Measurements from ENCODE around the gene PRPH. TPM values are rescaled to one million over a fixed set of nuclear protein-coding genes. Genes with fewer than 3 reads are reported as not detected.

The PRPH gene
- total RNA-seq, 2 donors from 2014 or later: 0.75 TPM; not detected in 1

GRCh38 chr12:49336645-49337584 lies 42.0 kb downstream of the PRPH start, which contains the start of gene C1QL4:
Gene C1QL4, minus strand, starts transcription at chr12:49337188. Its CDS starts 711 bp downstream, at chr12:49336477.
- Histone ChIP-seq H3K36me3 (no peaks in the 10 kb centered on the region), H3K9me3 (no peaks in the 10 kb centered on the region), H3K4me3 (peak within 1 kb of the TSS; percentile 7 to 40), H3K4me1 (peaks cover 0 to 21% of the 10 kb centered on the region in 2 donors), H3K27ac (no peak within 1 kb of the TSS), H3K27me3 (peaks cover 21 to 25% of the 10 kb centered on the region in 2 donors)
- TF ChIP-seq, protein P1, sequence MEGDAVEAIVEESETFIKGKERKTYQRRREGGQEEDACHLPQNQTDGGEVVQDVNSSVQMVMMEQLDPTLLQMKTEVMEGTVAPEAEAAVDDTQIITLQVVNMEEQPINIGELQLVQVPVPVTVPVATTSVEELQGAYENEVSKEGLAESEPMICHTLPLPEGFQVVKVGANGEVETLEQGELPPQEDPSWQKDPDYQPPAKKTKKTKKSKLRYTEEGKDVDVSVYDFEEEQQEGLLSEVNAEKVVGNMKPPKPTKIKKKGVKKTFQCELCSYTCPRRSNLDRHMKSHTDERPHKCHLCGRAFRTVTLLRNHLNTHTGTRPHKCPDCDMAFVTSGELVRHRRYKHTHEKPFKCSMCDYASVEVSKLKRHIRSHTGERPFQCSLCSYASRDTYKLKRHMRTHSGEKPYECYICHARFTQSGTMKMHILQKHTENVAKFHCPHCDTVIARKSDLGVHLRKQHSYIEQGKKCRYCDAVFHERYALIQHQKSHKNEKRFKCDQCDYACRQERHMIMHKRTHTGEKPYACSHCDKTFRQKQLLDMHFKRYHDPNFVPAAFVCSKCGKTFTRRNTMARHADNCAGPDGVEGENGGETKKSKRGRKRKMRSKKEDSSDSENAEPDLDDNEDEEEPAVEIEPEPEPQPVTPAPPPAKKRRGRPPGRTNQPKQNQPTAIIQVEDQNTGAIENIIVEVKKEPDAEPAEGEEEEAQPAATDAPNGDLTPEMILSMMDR (IDR thresholded peaks at IDR 0.05): peak; percentile 99
- peak; percentile 75 for DNase-seq (ENCODE audit: low spot score)

DNA sequence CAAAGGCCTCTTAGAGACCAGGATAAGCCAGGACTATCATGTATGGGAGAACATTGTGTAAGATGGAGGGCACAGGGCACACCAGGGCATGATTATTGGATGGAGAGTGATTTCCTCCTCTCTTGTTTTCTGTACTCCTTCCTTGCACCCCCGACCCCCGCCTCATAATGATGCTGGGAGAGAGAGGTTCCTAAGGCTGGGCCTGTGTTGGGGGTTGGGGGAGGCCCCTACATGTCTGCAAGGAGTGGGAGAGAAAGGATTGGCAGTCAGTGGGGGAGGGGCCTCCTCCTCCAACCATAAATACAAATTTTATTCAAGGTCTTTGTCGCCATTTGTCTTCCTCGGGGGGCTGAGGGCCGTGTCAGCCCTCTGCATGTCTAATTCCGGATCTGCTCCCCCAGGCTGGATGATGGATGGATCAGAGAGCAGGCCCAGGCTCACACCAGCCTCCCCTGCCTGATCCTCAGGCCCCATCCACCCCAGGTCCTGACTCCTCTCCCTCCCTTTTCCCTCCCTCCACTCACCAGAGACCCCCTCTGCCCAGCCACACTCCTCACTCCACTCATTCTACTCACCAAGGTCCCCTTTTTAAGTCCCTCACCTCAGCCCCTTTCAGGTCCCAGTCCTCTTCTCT lies 44.0 kb downstream of the PRPH start:
- no peaks in the 10 kb centered on the region for H3K36me3 ChIP-seq
- peaks cover 0 to 31% of the 10 kb centered on the region in 2 donors for H3K4me1 ChIP-seq
- DNase-seq (ENCODE audit: low spot score): no peak
- no peaks in the 10 kb centered on the region for H3K9me3 ChIP-seq
- no peak overlapping the region for H3K27ac ChIP-seq
- no peak overlapping the region for H3K4me3 ChIP-seq
- H3K27me3 ChIP-seq: peaks cover 12 to 30% of the 10 kb centered on the region in 2 donors
- TF ChIP-seq, protein P1 (IDR thresholded peaks at IDR 0.05): no peak

DNA sequence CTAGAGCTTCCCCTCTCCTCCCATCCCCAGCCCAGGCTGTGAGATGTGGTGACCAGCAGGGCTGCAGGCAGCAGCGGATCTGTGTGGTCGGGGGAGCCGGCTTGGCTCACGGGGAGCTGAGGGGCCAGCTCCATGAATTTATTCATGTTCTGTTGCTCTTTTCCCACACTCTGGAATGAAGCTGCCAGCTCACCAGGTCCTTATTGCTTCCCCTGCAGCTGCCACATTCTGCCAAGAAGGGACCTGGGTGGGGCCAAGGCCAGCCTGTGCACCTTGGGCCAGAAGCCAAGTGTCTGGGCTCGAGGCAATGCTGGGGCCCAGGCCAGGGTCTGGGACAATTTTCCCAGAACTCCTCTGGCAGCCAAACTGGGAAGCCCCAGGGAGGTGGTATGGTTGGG lies 44.5 kb downstream of the PRPH start:
- Histone ChIP-seq H3K9me3 (no peaks in the 10 kb centered on the region), H3K27me3 (peaks cover 10 to 30% of the 10 kb centered on the region in 2 donors), H3K4me3 (no peak overlapping the region), H3K4me1 (peaks cover 0 to 31% of the 10 kb centered on the region in 2 donors), H3K36me3 (no peaks in the 10 kb centered on the region), H3K27ac (no peak overlapping the region)
- TF ChIP-seq, protein P1 (IDR thresholded peaks at IDR 0.05): no peak
- no peak for DNase-seq (ENCODE audit: low spot score)

DNA sequence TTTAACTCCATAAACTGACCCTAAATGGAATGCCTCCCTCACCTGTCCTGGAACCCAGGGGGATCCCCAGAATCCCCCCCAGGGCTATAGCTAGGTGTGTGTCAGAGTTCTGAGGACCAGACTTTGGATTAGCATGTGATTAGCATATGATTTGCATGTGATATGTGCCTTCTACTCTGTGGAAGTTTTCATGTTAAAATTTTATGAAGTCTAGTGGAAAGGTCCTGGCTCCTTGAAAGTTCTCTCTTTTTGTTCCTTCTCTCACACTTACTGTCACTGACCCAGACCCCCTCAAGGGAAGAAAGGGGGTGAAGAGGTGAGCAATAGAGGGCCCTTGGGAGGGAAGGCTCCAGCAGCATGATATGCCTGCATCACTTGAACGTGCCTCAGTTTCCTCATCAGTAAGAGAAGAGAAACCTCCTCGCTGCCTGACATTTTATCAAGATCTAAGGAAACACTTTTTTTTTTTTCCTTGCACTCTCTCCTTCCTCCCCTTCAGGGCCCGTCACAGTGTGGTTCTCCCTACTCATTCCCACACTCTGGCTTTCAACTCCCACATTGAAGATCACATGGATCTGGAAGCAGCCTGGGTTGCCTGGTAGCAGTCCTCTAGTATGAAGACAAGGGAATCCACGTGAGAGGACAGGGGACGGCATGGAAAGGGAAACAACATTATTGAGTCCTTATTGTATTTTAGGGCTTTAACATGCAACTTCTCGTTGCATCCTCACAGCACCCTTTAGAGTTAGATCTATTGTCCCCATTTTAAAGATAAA lies 45.3 kb downstream of the PRPH start:
- TF ChIP-seq, protein P1 (IDR thresholded peaks at IDR 0.05): no peak
- H3K27ac ChIP-seq: no peak overlapping the region
- peaks cover 0 to 37% of the 10 kb centered on the region in 2 donors for H3K4me1 ChIP-seq
- H3K36me3 ChIP-seq: no peaks in the 10 kb centered on the region
- H3K4me3 ChIP-seq: no peak overlapping the region
- peaks cover 10 to 29% of the 10 kb centered on the region in 2 donors for H3K27me3 ChIP-seq
- no peaks in the 10 kb centered on the region for H3K9me3 ChIP-seq
- DNase-seq (ENCODE audit: low spot score): no peak

DNA sequence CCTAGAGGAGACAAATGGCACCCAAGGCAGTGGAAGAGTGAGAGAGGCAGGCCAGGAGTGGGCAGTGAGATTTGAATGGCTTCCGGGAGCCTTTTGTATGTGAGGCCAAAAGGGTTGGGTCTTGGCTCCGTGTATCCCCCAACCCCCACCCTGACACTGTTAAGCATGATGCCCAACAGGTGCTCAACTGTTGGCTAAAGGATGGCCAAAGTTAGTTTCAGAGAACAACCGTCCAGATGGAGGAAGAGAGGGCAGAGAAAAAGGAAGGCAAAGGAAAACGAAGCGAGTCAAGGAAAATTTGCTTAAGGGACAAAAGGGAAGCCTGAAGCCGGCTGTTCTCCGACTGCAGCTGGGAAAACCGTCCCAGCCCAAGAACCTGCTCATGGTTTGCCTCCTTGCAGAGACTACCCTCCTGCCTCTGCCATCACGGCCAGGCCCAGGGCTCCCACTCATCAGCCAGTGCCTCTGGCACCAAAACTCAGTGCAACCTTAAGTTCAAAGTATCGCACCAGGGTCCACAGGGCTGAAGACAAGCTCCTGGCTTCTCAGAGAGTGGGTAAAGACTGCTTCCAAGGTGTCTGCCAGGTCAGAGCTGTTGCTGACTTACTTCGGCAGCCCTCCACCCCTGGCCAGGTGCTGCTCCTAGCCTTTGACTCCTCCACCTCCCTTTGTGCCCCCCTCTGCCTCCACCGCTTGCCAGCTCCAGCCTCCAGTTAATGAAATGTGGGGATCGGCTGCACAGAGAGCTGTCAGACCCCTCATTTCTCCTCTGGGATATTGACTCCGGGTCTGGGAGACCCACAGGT lies 46.2 kb downstream of the PRPH start:
- no peaks in the 10 kb centered on the region for H3K9me3 ChIP-seq
- TF ChIP-seq, protein P1 (IDR thresholded peaks at IDR 0.05): no peak
- no peaks in the 10 kb centered on the region for H3K36me3 ChIP-seq
- H3K27me3 ChIP-seq: peaks cover 13 to 27% of the 10 kb centered on the region in 2 donors
- H3K27ac ChIP-seq: no peak overlapping the region
- no peak for DNase-seq (ENCODE audit: low spot score)
- H3K4me1 ChIP-seq: peaks cover 0 to 46% of the 10 kb centered on the region in 2 donors
- no peak overlapping the region for H3K4me3 ChIP-seq

Data from right atrium auricular region (tissue), 2 donors.